GM21526 (cell line): ENCODE data around the gene TRIO.

Experiments used
- ATAC-seq: cut with Tn5 transposase; IDR thresholded peaks from one replicate; pipeline ENCODE4 v1.9.1; 2021; ENCODE audit warnings: moderate library complexity; ENCODE audit not compliant: unreplicated experiment, low FRiP score

The TRIO gene

GRCh38 chr5:14507156-14507941, 364.2 kb downstream of the TRIO start:
- ATAC-seq = no peak

GRCh38 chr5:14508046-14508445, 364.9 kb downstream of the TRIO start:
- ATAC-seq = no peak

GRCh38 chr5:14509556-14509955, 366.4 kb downstream of the TRIO start:
- ATAC-seq = no peak

- ATAC-seq = no peak
These were observed 367.1 kb downstream of the TRIO start for GRCh38 chr5:14510156-14510734.

GRCh38 chr5:14510880-14511279, 367.7 kb downstream of the TRIO start:
- no peak for ATAC-seq

GRCh38 chr5:14512574-14512973, 369.4 kb downstream of the TRIO start:
- ATAC-seq = no peak

- ATAC-seq = no peak
These were observed 370.1 kb downstream of the TRIO start for GRCh38 chr5:14513266-14513665.

- no peak for ATAC-seq
These were observed 373.8 kb downstream of the TRIO start for GRCh38 chr5:14516901-14517300.

GRCh38 chr5:14518638-14519037, 375.5 kb downstream of the TRIO start:
- no peak for ATAC-seq

GRCh38 chr5:14521748-14522147, 378.6 kb downstream of the TRIO start:
- ATAC-seq = no peak

GRCh38 chr5:14522721-14523120, 379.6 kb downstream of the TRIO start:
- no peak for ATAC-seq

GRCh38 chr5:14523243-14524034, 380.3 kb downstream of the TRIO start:
- ATAC-seq = no peak

GRCh38 chr5:14525397-14525796, 382.3 kb downstream of the TRIO start:
- ATAC-seq = no peak

- no peak for ATAC-seq
These were observed 383.4 kb downstream of the TRIO start for GRCh38 chr5:14526493-14526892.

- no peak for ATAC-seq
These were observed 385.0 kb downstream of the TRIO start for GRCh38 chr5:14528115-14528514.

- ATAC-seq = no peak
These were observed 385.8 kb downstream of the TRIO start for GRCh38 chr5:14528926-14529325.

- no peak for ATAC-seq
These were observed 388.5 kb downstream of the TRIO start for GRCh38 chr5:14531668-14532067.

GRCh38 chr5:14532180-14532579, 389.0 kb downstream of the TRIO start:
- ATAC-seq = no peak

- no peak for ATAC-seq
These were observed 391.6 kb downstream of the TRIO start for GRCh38 chr5:14534773-14535172.

GRCh38 chr5:14545308-14545707, 402.2 kb downstream of the TRIO start:
- ATAC-seq = no peak

- no peak for ATAC-seq
These were observed 402.7 kb downstream of the TRIO start for GRCh38 chr5:14545862-14546261.

GRCh38 chr5:14547666-14548065, 404.5 kb downstream of the TRIO start:
- no peak for ATAC-seq
